Measurements from ENCODE around the gene UBE2L6. TPM values are rescaled to one million over a fixed set of nuclear protein-coding genes. Genes with fewer than 3 reads are reported as not detected.

UBE2L6 gene
- total RNA-seq, 1 donor from 2014 or later: 71.9 TPM

GRCh38 chr11:57530215-57530595, 37.3 kb downstream of the UBE2L6 start:
- DNase-seq (ENCODE audit: low spot score): peak; percentile 16

GRCh38 chr11:57529012-57529411, 38.5 kb downstream of the UBE2L6 start:
- no peak for DNase-seq (ENCODE audit: low spot score)

GRCh38 chr11:57527056-57527631, 40.3 kb downstream of the UBE2L6 start:
- peak; percentile 78 for DNase-seq (ENCODE audit: low spot score)

- DNase-seq (ENCODE audit: low spot score): no peak
Measured at GRCh38 chr11:57523419-57523818, 44.1 kb downstream of the UBE2L6 start.

GRCh38 chr11:57521116-57521515, 46.4 kb downstream of the UBE2L6 start:
- no peak for DNase-seq (ENCODE audit: low spot score)

GRCh38 chr11:57516061-57516443, 51.4 kb downstream of the UBE2L6 start:
- no peak for DNase-seq (ENCODE audit: low spot score)

GRCh38 chr11:57515332-57516060, 52.0 kb downstream of the UBE2L6 start, which contains the start of gene SLC43A1:
Gene SLC43A1, minus strand, starts transcription at chr11:57515702. Its CDS starts 1,591 bp downstream, at chr11:57514111.
- peak; percentile 57 for DNase-seq (ENCODE audit: low spot score)

GRCh38 chr11:57514538-57515331, 52.7 kb downstream of the UBE2L6 start:
- DNase-seq (ENCODE audit: low spot score): peak; percentile 63

GRCh38 chr11:57513911-57514537, 53.4 kb downstream of the UBE2L6 start:
- DNase-seq (ENCODE audit: low spot score): peak; percentile 44

GRCh38 chr11:57513452-57513795, 54.0 kb downstream of the UBE2L6 start:
- DNase-seq (ENCODE audit: low spot score): no peak

- no peak for DNase-seq (ENCODE audit: low spot score)
Measured at GRCh38 chr11:57512646-57513451, 54.6 kb downstream of the UBE2L6 start.

GRCh38 chr11:57511741-57512430, 55.6 kb downstream of the UBE2L6 start:
- DNase-seq (ENCODE audit: low spot score): no peak

- no peak for DNase-seq (ENCODE audit: low spot score)
Measured at GRCh38 chr11:57508341-57509170, 58.9 kb downstream of the UBE2L6 start.

GRCh38 chr11:57506522-57506921, 61.0 kb downstream of the UBE2L6 start:
- DNase-seq (ENCODE audit: low spot score): no peak

- no peak for DNase-seq (ENCODE audit: low spot score)
Measured at GRCh38 chr11:57504511-57504910, 63.0 kb downstream of the UBE2L6 start.

GRCh38 chr11:57502870-57503269, 64.6 kb downstream of the UBE2L6 start:
- no peak for DNase-seq (ENCODE audit: low spot score)

- no peak for DNase-seq (ENCODE audit: low spot score)
Measured at GRCh38 chr11:57502376-57502775, 65.1 kb downstream of the UBE2L6 start.

- DNase-seq (ENCODE audit: low spot score): peak; percentile 75
Measured at GRCh38 chr11:57501953-57502352, 65.5 kb downstream of the UBE2L6 start.

All from mucosa of gallbladder (tissue), 1 donor.